IPS-20b (cell line): ENCODE measurements around the gene SMYD3.
"Not testable (repeated sequence)": the region's sequence is repeated elsewhere in the genome, so short reads cannot be mapped to it uniquely, and the experiment has no call there.

Source experiments
- H3K27ac ChIP-seq: one replicate; pipeline ENCODE4 v1.5.1; 2013; ENCODE audit warnings: low read length
- H3K27me3 ChIP-seq: 2 replicates; pipeline ENCODE4 v1.6.1; 2013; ENCODE audit warnings: mild to moderate bottlenecking, low read length, inconsistent platforms; ENCODE audit not compliant: insufficient read depth
- H3K36me3 ChIP-seq: 2 replicates; pipeline ENCODE4 v1.6.1; 2013; ENCODE audit warnings: low read depth, mild to moderate bottlenecking, inconsistent platforms, low read length, moderate library complexity; ENCODE audit not compliant: insufficient read depth
- H3K4me1 ChIP-seq: 2 replicates; pipeline ENCODE4 v1.6.1; 2013; ENCODE audit warnings: mild to moderate bottlenecking, control low read depth, inconsistent platforms, low read length, moderate library complexity; ENCODE audit not compliant: insufficient read depth
- H3K4me3 ChIP-seq: 2 replicates; pipeline ENCODE4 v1.5.1; 2013; ENCODE audit warnings: mild to moderate bottlenecking, low read length, inconsistent platforms
- H3K9ac ChIP-seq: 2 replicates; pipeline ENCODE4 v1.6.1; 2013; ENCODE audit warnings: low read depth, mild to moderate bottlenecking, inconsistent platforms, low read length, moderate library complexity
- H3K9me3 ChIP-seq: 2 replicates; pipeline ENCODE4 v1.6.1; 2013; ENCODE audit warnings: mild to moderate bottlenecking, low read depth, low read length, inconsistent platforms; ENCODE audit not compliant: insufficient read depth

SMYD3 gene

DNA sequence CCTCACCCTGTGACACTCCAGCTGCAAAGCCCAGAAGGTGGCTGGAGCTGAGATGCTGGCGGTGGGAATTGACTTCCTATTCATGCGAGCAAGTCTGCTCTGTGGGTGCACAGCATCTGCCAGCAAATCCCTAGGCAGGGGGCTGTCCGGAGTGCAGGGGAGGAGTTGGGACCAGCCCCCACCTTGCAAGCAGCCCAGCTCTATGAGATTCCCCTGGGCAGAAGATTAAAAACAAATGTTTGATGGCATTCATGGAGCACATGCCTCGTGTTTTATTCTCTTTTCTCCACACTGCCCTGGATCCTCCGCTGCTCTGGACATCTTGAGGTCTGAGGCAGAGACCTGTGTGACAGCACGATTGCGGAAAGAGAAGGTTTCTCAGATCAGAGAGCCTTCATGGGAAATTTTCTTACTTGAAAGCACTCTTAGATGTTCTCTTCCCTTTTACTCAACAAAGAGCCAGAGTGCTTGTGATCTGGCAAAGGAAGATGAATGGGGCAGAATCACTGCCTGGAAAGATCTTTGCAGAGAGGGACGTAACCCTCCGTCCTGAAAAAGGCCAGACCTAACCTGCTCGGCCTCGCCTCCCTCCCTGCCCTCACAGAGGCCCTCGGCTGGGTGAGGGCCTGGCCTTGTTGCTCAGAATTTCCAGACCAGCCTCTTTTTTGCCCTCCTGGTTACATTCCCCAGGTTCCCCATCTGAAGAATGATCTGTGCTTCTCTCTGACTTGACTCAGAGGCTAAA lies 755.2 kb downstream of the SMYD3 start:
- H3K27me3 ChIP-seq: no peaks in the 10 kb centered on the region
- H3K4me1 ChIP-seq: peaks cover 10% of the 10 kb centered on the region; the same call in 1 of the 2 replicates
- H3K27ac ChIP-seq: no peak overlapping the region
- H3K4me3 ChIP-seq: no peak overlapping the region
- H3K9ac ChIP-seq: no peak overlapping the region
- no peaks in the 10 kb centered on the region for H3K36me3 ChIP-seq
- no peaks in the 10 kb centered on the region for H3K9me3 ChIP-seq

DNA sequence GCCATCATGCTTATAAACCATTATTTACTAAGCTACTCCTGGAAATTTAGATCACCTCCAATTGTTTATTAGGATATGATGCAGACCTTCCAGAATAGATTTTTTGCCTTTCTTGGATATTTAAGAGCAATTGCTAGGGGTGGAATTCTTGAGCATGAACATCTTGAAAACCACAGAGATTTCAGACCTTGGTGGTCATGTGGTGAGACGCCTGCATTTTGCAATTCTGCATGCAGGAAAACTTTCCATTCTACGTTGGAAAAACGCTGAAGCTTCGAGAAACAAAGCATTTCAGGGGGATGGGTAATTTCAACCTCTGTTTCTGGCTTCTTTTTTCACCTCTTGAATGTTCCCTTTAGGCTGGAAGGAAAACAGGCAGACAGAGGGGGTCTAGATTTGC lies 756.0 kb downstream of the SMYD3 start:
- no peak overlapping the region for H3K9ac ChIP-seq
- no peaks in the 10 kb centered on the region for H3K27me3 ChIP-seq
- H3K36me3 ChIP-seq: no peaks in the 10 kb centered on the region
- peaks cover 10% of the 10 kb centered on the region; the same call in 1 of the 2 replicates for H3K4me1 ChIP-seq
- H3K9me3 ChIP-seq: no peaks in the 10 kb centered on the region
- no peak overlapping the region for H3K27ac ChIP-seq
- H3K4me3 ChIP-seq: no peak overlapping the region

DNA sequence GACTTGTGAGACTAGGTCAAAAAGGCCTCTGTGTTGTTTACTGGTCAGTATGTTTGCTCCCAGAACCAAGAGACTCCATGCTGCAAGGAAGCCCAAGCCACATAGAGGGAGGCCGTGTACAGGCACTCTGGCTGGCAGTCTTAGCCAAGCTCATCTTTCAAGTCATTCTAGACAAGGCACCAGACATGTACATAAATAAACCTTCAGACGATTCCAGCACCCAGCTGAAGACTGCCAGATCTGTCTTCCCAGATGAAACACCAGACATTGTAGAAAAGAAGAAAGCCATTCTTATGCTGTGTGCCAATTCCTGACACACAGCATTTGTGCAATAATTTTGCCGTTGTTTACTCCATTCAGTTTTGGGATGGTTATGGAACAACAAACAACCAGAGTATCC lies 756.8 kb downstream of the SMYD3 start:
- H3K27me3 ChIP-seq: no peaks in the 10 kb centered on the region
- H3K27ac ChIP-seq: no peak overlapping the region
- H3K4me1 ChIP-seq: peaks cover 10% of the 10 kb centered on the region; the same call in 1 of the 2 replicates
- H3K9ac ChIP-seq: no peak overlapping the region
- H3K9me3 ChIP-seq: no peaks in the 10 kb centered on the region
- no peaks in the 10 kb centered on the region for H3K36me3 ChIP-seq
- no peak overlapping the region for H3K4me3 ChIP-seq

DNA sequence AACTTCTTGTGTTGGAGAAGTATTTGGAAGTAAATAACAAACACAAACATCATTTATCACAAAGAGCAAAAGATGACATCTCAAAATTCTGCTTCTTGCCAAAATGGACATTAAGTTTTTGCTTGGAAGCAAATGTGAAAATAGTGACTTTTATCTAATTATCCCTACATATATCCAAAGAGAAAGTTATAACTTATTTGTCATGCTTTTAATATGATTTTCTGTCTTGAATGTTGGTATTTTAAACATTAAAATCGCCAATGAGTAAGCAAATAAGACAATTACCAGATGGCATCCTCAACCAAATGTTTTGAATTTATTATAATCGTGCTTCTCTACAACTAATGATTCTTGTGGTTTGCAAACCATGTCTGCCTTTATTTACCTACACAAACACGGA lies 758.0 kb downstream of the SMYD3 start:
- peaks cover 10% of the 10 kb centered on the region; the same call in 1 of the 2 replicates for H3K4me1 ChIP-seq
- no peaks in the 10 kb centered on the region for H3K36me3 ChIP-seq
- H3K9ac ChIP-seq: no peak overlapping the region
- no peak overlapping the region for H3K4me3 ChIP-seq
- no peaks in the 10 kb centered on the region for H3K27me3 ChIP-seq
- H3K9me3 ChIP-seq: no peaks in the 10 kb centered on the region
- no peak overlapping the region for H3K27ac ChIP-seq

DNA sequence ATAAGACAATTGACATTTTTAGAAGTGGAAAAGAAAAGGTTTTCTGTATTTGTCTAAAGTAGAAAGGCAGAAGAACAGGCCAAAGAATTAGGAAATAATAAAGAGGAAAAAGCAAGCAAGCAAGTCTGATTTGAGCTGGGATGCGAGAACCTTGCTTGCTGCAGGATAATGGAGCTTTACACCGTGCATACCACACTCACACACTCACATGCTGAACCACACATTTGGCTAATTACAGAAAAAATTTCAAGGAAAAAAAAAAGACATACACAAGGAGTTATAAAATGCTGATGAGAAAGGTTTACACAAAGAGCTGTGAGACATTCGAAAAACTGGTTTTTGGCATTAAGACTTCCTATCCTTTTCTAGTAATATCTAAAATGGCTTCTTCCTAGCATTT lies 758.4 kb downstream of the SMYD3 start:
- H3K4me1 ChIP-seq: peaks cover 10% of the 10 kb centered on the region; the same call in 1 of the 2 replicates
- no peaks in the 10 kb centered on the region for H3K9me3 ChIP-seq
- H3K4me3 ChIP-seq: no peak overlapping the region
- no peak overlapping the region for H3K9ac ChIP-seq
- H3K36me3 ChIP-seq: no peaks in the 10 kb centered on the region
- H3K27ac ChIP-seq: no peak overlapping the region
- no peaks in the 10 kb centered on the region for H3K27me3 ChIP-seq

DNA sequence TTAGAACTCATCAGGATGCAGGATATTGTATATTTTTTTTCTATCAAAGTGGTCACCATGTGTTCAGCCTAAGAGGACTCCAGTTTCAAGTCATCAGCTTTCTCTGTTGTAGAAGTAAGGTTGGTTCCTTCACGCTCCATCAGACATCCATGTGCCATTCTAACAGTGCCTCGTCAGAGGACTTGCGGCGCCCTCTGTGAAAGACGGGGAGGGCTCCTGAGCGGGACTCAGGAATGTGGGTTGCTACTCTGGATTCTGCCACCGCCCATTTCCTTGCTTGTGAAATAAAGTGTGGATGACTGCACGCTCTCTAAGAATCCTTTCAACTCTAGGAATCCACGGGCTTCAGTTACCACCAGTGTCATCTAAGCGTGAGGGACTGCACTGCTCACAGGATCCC lies 758.8 kb downstream of the SMYD3 start:
- H3K27me3 ChIP-seq: no peaks in the 10 kb centered on the region
- peaks cover 10% of the 10 kb centered on the region; the same call in 1 of the 2 replicates for H3K4me1 ChIP-seq
- H3K9me3 ChIP-seq: no peaks in the 10 kb centered on the region
- no peak overlapping the region for H3K4me3 ChIP-seq
- no peak overlapping the region for H3K9ac ChIP-seq
- no peak overlapping the region for H3K27ac ChIP-seq
- no peaks in the 10 kb centered on the region for H3K36me3 ChIP-seq

GRCh38 chr1:245742896-245743295 lies 764.2 kb downstream of the SMYD3 start:
- Histone ChIP-seq H3K4me1 (no peaks in the 10 kb centered on the region), H3K36me3 (no peaks in the 10 kb centered on the region), H3K27me3 (no peaks in the 10 kb centered on the region), H3K9ac (no peak overlapping the region), H3K27ac (no peak overlapping the region), H3K4me3 (no peak overlapping the region), H3K9me3 (no peaks in the 10 kb centered on the region)

DNA sequence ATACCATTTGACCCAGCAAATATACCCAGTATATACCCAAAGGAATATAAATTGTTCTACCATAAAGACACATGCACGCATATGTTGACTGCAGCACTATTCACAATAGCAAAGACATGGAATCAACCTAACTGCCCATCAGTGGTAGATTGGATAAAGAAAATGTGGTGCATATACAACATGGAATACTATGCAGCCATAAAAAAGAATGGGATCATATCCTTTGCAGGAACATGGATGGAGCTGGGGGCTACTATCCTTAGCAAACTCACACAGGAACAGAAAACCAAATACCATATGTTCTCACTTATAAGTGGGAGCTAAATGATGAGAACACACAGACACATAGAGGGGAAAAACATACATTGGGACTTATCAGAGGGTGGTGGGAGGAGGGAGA lies 766.7 kb downstream of the SMYD3 start:
- not testable (repeated sequence) for H3K4me1 ChIP-seq, H3K4me3 ChIP-seq, H3K27me3 ChIP-seq, H3K9ac ChIP-seq, H3K27ac ChIP-seq, H3K9me3 ChIP-seq, H3K36me3 ChIP-seq

DNA sequence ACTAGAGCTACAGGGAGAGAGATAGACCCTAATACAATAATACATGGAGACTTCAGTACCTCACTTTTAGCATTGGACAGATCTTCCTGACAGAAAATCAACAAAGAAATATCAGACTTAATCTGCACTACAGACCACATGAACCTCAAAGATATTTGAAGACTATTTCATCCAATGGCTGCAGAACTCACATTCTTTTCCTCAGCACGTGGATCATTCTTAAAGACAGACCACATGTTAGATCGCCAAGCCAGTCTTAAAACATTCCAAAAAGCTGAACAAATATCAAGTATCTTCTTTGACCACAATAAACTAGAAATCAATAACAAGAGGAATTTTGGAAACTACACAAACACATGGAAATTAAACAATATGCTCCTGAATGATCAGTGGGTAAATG lies 776.3 kb downstream of the SMYD3 start:
- Histone ChIP-seq H3K4me3 (no peak overlapping the region), H3K9ac (no peak overlapping the region), H3K9me3 (no peaks in the 10 kb centered on the region; the same call in 1 of the 2 replicates), H3K4me1 (no peaks in the 10 kb centered on the region), H3K27ac (no peak overlapping the region), H3K36me3 (no peaks in the 10 kb centered on the region), H3K27me3 (no peaks in the 10 kb centered on the region)

- not testable (repeated sequence) for H3K9me3 ChIP-seq, H3K4me1 ChIP-seq, H3K27me3 ChIP-seq, H3K9ac ChIP-seq, H3K27ac ChIP-seq, H3K4me3 ChIP-seq, H3K36me3 ChIP-seq
Observed at GRCh38 chr1:245728035-245728434, 779.0 kb downstream of the SMYD3 start.

DNA sequence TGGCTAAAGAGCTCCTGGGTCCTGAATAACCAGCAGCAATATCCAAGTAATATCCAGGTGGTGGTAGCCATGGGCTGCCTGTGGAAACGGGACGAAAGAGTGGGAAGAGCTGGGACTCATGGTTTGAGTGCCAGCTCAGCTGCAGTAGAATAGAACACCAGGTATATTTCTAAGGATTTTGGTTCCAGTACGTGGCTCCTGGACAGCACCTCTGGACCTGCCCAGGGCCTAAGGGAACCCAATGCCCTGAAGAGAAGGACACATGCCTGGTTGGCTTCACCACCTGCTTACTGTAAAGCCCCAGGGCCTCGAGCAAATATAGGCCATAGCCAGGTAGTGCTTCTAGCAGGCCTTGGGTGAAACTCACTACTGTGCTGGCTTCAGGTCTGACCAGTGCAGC lies 785.6 kb downstream of the SMYD3 start:
- no peaks in the 10 kb centered on the region for H3K36me3 ChIP-seq
- H3K27ac ChIP-seq: no peak overlapping the region
- H3K4me1 ChIP-seq: no peaks in the 10 kb centered on the region
- H3K4me3 ChIP-seq: no peak overlapping the region
- H3K9ac ChIP-seq: no peak overlapping the region
- peaks cover 3% of the 10 kb centered on the region; the same call in 1 of the 2 replicates for H3K9me3 ChIP-seq
- no peaks in the 10 kb centered on the region for H3K27me3 ChIP-seq

GRCh38 chr1:245718951-245719350 lies 788.1 kb downstream of the SMYD3 start:
- Histone ChIP-seq H3K27me3 (no peaks in the 10 kb centered on the region), H3K9me3 (no peaks in the 10 kb centered on the region), H3K9ac (no peak overlapping the region), H3K27ac (no peak overlapping the region), H3K4me3 (no peak overlapping the region), H3K4me1 (no peaks in the 10 kb centered on the region; the same call in 1 of the 2 replicates), H3K36me3 (no peaks in the 10 kb centered on the region)
